Sigmoid colon (tissue), 7 donors: ENCODE results near the gene DGKD. TPM values are rescaled to one million over a fixed set of nuclear protein-coding genes. Genes with fewer than 3 reads are reported as not detected.

Experiments used
- DNase-seq: peaks from one replicate; pipeline ENCODE4 v3.0.0-alpha.2; 2019
- H3K27ac ChIP-seq, 4 donors: fragments of 200-600 bp; sonication (generic); one replicate each; pipeline ENCODE4 v1.5.1; 2016 to 2019; ENCODE audit warnings: mild to moderate bottlenecking in 1 of 4
- H3K27me3 ChIP-seq, 3 donors: fragments of 200-600 bp; sonication (generic); one replicate each; pipeline ENCODE4 v1.5.1; 2019; ENCODE audit warnings: mild to moderate bottlenecking in 1 of 3
- H3K36me3 ChIP-seq, 4 donors: fragments of 200-600 bp; sonication (generic); one replicate each; pipeline ENCODE4 v1.5.1; 2016 to 2019
- H3K4me1 ChIP-seq, 4 donors: fragments of 200-600 bp; sonication (generic); one replicate each; pipeline ENCODE4 v1.5.1; 2017 to 2019
- H3K4me3 ChIP-seq, 4 donors: fragments of 200-600 bp; sonication (generic); one replicate each; pipeline ENCODE4 v1.5.1; 2017 to 2019; ENCODE audit warnings: mild to moderate bottlenecking in 2 of 4, moderate library complexity in 1 of 4
- H3K9me3 ChIP-seq, 4 donors: fragments of 200-600 bp in 3 of 4; sonication (generic) in 3 of 4; one replicate each; pipeline versions ENCODE4 v1.5.1 to v1.6.1; 2013 to 2019
- EP300 ChIP-seq, 4 donors: sonication (generic); formaldehyde crosslinking; IDR thresholded peaks; one replicate each; pipeline ENCODE4 v1.6.1; 2017; ENCODE audit warnings: antibody characterized with exemption in 4 of 4
- POLR2A ChIP-seq, 2 donors: fragments of 450-650 bp; IDR thresholded peaks; one replicate each; pipeline ENCODE4 v1.6.1; 2016; ENCODE audit warnings: antibody characterized with exemption in 2 of 2, mild to moderate bottlenecking in 2 of 2, moderate library complexity in 2 of 2
- POLR2AphosphoS5 ChIP-seq, 4 donors: sonication (generic); formaldehyde crosslinking; IDR thresholded peaks; one replicate each; pipeline ENCODE4 v1.6.1; 2017; ENCODE audit warnings: antibody characterized with exemption in 4 of 4
- WGBS, 2 donors: extraction: QIAGEN DNeasy Blood & Tissue Kit; methylation state at CpG; one replicate each; pipeline ENCODE4 v1.1.7; 2013; 5-methylcytosine and 5-hydroxymethylcytosine counted together
- intact Hi-C: fragments of 100-400 bp; cut with DNase I; formaldehyde crosslinking; loops from one replicate; pipeline ENCODE4 v1.15.1; 2023
- polyA plus RNA-seq, 3 donors: library from polyadenylated mRNA; stranded (reverse); fragments of 200-250 nt; gene quantifications; one replicate each; pipeline ENCODE4 v1.2.3, GENCODE V29; 2013
- total RNA-seq, 4 donors: library from RNA; depleted of rRNA; stranded (reverse); fragments of >200 nt; gene quantifications; one replicate each; pipeline ENCODE4 v1.1.0, GENCODE V29; 2016
- TF ChIP-seq, protein P1 (sequence below), 4 experiments: fragments of 450-650 bp in 3 of 4; fragments of 200-600 bp in 1 of 4; IDR thresholded peaks; one replicate each; pipeline ENCODE4 v1.5.1; 2016 to 2019; ENCODE audit warnings: antibody characterized with exemption in 4 of 4, mild to moderate bottlenecking in 3 of 4, moderate library complexity in 2 of 4
- donor health status: healthy with polysubstance abuse.
- donor health status: Bipolar disorder and iron deficiency.
- donor health status: healthy.

The DGKD gene
- total and polyA plus RNA-seq, 7 donors, result 10.7 to 67.0 (median 19.7) TPM

DNA sequence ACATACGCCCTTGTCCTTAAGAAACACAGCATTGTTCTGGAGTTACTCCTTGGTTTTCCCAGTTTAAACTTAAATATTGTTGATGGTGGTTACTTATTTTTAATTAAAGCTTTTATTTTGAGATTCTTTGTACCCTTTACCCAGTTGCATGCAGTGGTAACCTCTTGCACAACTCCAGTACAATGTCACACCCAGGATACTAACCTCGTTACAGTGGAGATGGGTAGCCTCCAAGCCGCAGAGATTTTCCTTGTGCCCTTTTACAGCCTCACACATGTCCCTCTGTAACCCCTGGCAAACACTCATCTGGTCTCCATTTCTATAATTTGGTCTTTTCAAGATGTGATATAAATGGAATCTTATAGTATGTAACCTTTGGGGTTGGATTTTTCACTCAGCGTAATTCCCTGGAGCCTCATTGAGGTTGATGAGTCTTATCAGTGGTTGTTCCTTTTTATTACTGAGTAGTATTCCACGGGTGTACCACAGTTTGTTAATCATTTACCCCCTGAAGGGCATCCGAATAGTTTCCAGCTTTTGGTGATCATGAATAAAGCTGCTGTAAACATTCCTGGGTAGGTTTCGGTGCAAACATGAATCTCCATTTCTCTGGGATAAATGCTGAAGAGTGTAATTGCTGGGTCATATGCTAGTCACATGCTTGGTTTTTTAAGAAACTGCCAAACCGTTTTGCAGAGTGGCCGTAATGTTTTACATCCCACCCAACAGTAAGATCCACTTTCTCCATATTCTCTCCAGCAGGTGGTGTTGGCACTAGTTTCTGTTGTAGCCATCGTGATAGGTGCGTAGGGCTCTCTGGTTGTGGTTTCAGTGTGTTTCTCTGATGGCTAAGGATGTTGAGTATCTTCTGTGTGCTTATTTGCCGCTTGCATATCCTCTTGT lies 68.6 kb downstream of the DGKD start:
- intact Hi-C loops, result no loop called here
- H3K27ac ChIP-seq, result no peak overlapping the region
- 24 to 74% methylated on average over 12 of the region's 12 CpGs for WGBS, 2 donors
- DNase-seq, result no peak
- H3K27me3 ChIP-seq, result no peaks in the 10 kb centered on the region
- H3K9me3 ChIP-seq, result no peaks in the 10 kb centered on the region
- no peak overlapping the region for H3K4me3 ChIP-seq
- TF ChIP-seq, protein P1, sequence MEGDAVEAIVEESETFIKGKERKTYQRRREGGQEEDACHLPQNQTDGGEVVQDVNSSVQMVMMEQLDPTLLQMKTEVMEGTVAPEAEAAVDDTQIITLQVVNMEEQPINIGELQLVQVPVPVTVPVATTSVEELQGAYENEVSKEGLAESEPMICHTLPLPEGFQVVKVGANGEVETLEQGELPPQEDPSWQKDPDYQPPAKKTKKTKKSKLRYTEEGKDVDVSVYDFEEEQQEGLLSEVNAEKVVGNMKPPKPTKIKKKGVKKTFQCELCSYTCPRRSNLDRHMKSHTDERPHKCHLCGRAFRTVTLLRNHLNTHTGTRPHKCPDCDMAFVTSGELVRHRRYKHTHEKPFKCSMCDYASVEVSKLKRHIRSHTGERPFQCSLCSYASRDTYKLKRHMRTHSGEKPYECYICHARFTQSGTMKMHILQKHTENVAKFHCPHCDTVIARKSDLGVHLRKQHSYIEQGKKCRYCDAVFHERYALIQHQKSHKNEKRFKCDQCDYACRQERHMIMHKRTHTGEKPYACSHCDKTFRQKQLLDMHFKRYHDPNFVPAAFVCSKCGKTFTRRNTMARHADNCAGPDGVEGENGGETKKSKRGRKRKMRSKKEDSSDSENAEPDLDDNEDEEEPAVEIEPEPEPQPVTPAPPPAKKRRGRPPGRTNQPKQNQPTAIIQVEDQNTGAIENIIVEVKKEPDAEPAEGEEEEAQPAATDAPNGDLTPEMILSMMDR (IDR thresholded peaks at IDR 0.05), result peak in 1 of 4 experiments; percentile 8
- TF ChIP-seq POLR2A (IDR thresholded peaks at IDR 0.05) (no peak), POLR2AphosphoS5 (IDR thresholded peaks at IDR 0.05) (no peak), EP300 (IDR thresholded peaks at IDR 0.05) (no peak)
- peaks cover 0 to 39% (median 24%) of the 10 kb centered on the region in 4 donors for H3K4me1 ChIP-seq
- no peaks in the 10 kb centered on the region for H3K36me3 ChIP-seq

DNA sequence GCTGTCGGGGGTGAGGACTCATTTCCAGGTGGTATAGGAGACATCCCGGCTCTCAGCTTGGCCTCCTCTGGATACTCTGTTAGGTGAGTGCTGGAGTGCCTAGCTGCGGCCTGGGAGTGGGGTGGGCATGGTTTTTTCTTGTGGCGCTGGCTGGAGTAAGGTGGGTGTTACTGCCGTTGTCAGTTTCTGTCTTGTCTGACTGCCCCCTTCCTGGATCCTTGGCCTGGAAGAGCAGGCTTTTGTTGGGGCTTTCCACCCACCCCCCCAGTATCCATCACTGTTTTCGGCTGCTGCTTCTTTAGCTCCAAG lies 69.2 kb downstream of the DGKD start:
- peaks cover 0 to 34% (median 23%) of the 10 kb centered on the region in 4 donors for H3K4me1 ChIP-seq
- no peaks in the 10 kb centered on the region for H3K9me3 ChIP-seq
- no peak overlapping the region for H3K4me3 ChIP-seq
- intact Hi-C loops, result no loop called here
- TF ChIP-seq POLR2A (IDR thresholded peaks at IDR 0.05), result no peak
- TF ChIP-seq, protein P1 (IDR thresholded peaks at IDR 0.05), result no peak
- TF ChIP-seq EP300 (IDR thresholded peaks at IDR 0.05), result no peak
- no peak for TF ChIP-seq POLR2AphosphoS5 (IDR thresholded peaks at IDR 0.05)
- H3K36me3 ChIP-seq, result no peaks in the 10 kb centered on the region
- no peak for DNase-seq
- H3K27ac ChIP-seq, result no peak overlapping the region
- WGBS, 2 donors, result 78 to 94% methylated on average over 6 of the region's 6 CpGs
- no peaks in the 10 kb centered on the region for H3K27me3 ChIP-seq

DNA sequence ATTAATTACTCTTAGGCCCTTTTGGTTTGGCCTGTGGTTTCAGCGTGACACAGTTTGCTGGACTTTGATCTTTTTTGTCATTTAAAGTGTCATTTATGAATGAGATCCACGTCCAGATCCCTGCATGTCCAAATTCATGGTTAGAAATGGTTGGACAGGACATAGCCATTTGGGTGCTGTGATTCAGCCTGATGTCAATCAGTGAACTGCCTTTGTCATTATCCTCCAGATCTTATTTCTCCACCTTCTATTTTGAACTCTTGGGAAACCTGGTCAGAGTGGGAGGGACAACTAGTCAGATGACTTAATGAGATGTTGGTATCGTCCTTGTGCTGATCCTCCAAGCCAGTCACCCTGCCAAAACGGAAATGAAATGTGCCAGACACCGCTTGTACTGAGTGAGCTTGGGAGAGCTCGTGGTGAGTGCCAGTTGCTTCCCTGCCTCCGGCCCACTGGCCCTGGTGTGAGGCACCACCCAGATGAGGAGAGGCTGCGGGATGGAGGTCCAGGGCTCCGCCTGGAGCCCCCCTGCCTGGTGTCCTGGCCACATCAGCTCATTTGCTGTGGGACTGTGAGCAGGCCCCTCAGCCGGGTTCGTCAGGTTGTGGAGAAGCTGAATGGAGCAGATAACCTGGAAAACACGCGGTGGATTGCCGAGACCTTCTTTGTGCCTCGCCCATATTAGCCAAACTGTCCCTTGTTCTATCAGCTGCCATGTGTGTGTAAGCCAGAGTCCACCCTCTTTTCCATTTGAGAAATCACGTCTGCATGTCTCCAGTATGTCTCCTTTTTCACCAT lies 70.1 kb downstream of the DGKD start:
- Histone ChIP-seq H3K9me3 (no peaks in the 10 kb centered on the region), H3K4me3 (no peak overlapping the region), H3K27me3 (no peaks in the 10 kb centered on the region), H3K27ac (no peak overlapping the region), H3K4me1 (peaks cover 0 to 30% (median 18%) of the 10 kb centered on the region in 4 donors), H3K36me3 (no peaks in the 10 kb centered on the region)
- DNase-seq, result no peak
- intact Hi-C loops, result no loop called here
- WGBS, 2 donors, result 31 to 80% methylated on average over 16 of the region's 16 CpGs
- TF ChIP-seq, protein P1 (IDR thresholded peaks at IDR 0.05), result no peak
- TF ChIP-seq POLR2AphosphoS5 (IDR thresholded peaks at IDR 0.05), result no peak
- TF ChIP-seq EP300 (IDR thresholded peaks at IDR 0.05), result no peak
- no peak for TF ChIP-seq POLR2A (IDR thresholded peaks at IDR 0.05)

DNA sequence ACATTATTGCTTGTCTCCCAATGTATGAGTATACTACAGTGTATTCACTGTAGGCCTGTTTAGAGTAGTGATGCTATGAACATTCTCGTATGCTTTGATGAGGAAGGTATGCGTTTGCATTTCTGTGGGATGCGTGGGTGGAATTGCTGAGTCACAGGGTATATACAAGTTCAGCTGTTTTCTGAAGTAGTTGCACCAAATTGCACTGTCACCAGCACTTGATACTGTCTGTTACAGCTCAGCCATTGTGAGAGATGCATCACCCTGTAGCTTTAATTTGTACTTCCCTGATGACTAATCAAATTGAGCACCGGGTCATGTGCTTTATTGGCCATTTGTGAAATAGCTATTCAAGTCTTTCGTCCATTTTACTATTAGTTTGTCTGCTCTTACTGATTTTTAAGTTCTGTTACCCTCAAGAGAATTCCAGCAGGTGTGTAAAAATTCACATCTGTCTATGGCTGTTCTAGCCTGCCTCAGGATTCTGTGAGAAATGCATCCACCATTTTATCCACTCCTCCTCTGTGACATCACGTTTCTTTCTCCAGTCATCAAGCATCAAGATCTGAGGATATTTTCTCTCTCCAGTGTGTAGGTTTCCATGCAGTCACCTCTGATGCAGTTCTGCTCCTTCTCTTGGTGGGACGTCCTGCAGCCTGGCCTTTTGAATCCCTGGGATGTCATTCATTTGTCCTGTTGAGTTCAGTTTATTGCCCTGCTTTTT lies 72.5 kb downstream of the DGKD start:
- TF ChIP-seq POLR2AphosphoS5 (IDR thresholded peaks at IDR 0.05), result no peak
- TF ChIP-seq EP300 (IDR thresholded peaks at IDR 0.05), result no peak
- TF ChIP-seq, protein P1 (IDR thresholded peaks at IDR 0.05), result no peak
- no peak for TF ChIP-seq POLR2A (IDR thresholded peaks at IDR 0.05)
- intact Hi-C loops, result no loop called here
- WGBS, 2 donors, result 80 to 85% methylated on average over 7 of the region's 7 CpGs

More for the DNA sequence above, 72.5 kb downstream of the DGKD start:
- H3K4me3 ChIP-seq, result no peak overlapping the region
- no peaks in the 10 kb centered on the region for H3K9me3 ChIP-seq
- H3K27ac ChIP-seq, result no peak overlapping the region
- H3K36me3 ChIP-seq, result no peaks in the 10 kb centered on the region
- peaks cover 0 to 9% (median 6%) of the 10 kb centered on the region in 4 donors for H3K4me1 ChIP-seq
- H3K27me3 ChIP-seq, result no peaks in the 10 kb centered on the region
- DNase-seq, result no peak
